Effector memory CD4-positive, alpha-beta T cell (primary cell): Measurements from ENCODE around the gene CIAO2A.

ENCODE experiments used
- DNase-seq, 3 donors: peaks; one replicate each; pipeline ENCODE4 v3.0.0-alpha.2; 2020
- H3K27ac ChIP-seq: 2 replicates; pipeline ENCODE4 v1.7.0; 2013; ENCODE audit warnings: mild to moderate bottlenecking, low read length, moderate library complexity; ENCODE audit not compliant: insufficient read depth, poor library complexity, severe bottlenecking
- H3K27me3 ChIP-seq: replicated peaks from 2 replicates; pipeline ENCODE4 v1.7.0; 2013; ENCODE audit warnings: mild to moderate bottlenecking, low read length; ENCODE audit not compliant: insufficient read depth, control insufficient read depth, poor library complexity, severe bottlenecking
- H3K36me3 ChIP-seq: 2 replicates; pipeline ENCODE4 v1.7.0; 2013; ENCODE audit warnings: mild to moderate bottlenecking, low read length, moderate library complexity; ENCODE audit not compliant: control insufficient read depth, insufficient read depth
- H3K4me1 ChIP-seq: 2 replicates; pipeline ENCODE4 v1.7.0; 2013; ENCODE audit warnings: low read length, mild to moderate bottlenecking; ENCODE audit not compliant: control insufficient read depth, insufficient read depth, poor library complexity, severe bottlenecking
- H3K4me3 ChIP-seq: 2 replicates; pipeline ENCODE4 v1.7.0; 2013; ENCODE audit warnings: low read length, low read depth, mild to moderate bottlenecking; ENCODE audit not compliant: insufficient read depth, poor library complexity, severe bottlenecking
- H3K9me3 ChIP-seq: 2 replicates; pipeline ENCODE4 v1.7.0; 2013; ENCODE audit warnings: mild to moderate bottlenecking, low read length, moderate library complexity; ENCODE audit not compliant: control insufficient read depth

CIAO2A gene

DNA sequence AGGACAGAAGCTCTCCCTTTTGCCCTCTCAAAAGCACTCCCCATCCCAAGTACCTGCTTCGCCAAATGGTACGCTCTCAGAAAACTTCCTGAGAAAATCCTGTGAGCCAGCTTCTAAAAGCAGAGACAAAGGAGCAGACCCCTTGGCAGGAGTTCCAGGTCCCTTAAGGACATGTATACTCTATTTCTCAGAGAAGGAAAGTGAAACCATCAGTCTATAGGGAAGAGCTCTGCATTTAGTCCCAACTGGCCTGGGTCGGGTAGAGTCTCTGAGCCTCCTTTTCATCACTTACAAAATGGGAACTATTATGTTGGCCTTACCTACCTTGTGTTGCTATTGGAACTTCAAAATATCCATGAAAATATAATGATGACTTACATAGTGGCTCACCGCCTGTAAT is 67.0 kb downstream of the CIAO2A start:
- no peaks in the 10 kb centered on the region for H3K27me3 ChIP-seq
- no peak overlapping the region for H3K27ac ChIP-seq
- no peaks in the 10 kb centered on the region for H3K9me3 ChIP-seq
- no peaks in the 10 kb centered on the region for H3K4me1 ChIP-seq
- no peak for DNase-seq
- no peaks in the 10 kb centered on the region for H3K36me3 ChIP-seq
- H3K4me3 ChIP-seq = no peak overlapping the region

DNA sequence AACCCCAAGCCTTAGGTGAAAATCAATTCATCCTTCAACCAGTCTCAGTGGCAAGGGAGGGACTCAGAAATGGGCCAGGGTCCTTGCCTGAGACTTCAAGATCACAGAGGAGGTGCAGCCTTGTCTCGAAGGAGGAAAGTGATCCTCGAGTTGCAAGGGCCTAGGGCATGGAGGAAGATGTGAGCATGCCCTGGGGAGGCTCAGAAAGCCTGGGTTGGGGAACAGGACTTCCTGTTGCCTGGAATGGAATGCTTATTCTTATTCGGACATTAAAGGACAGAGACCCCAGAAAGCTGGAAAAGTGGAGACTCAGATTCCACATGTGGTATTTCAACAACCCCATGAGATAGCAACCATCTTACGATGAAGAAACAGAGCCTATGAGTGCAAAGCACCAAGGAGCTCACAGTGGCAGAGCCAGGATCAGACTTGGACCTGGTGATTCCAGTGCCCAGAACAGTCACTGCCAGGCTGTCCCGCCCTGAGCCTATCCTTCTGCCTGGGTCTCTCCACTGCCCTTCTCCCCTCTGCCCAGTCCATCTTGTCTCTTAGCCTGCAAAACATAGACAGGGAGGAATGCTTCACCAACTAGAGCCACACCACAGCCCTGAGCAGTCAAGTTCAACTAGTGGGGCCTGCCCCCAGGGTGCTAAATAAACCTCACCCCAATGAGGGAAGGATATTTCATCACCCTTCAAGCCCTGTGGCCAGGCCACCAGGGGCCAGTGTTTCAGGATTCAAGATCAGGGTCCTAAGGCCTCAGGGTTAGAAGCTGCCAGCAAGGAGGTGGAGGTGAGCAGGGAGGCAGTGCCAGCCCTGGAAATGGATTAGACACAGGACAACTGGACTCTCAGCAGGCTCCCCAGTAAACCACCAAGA is 69.2 kb downstream of the CIAO2A start:
- no peaks in the 10 kb centered on the region for H3K4me1 ChIP-seq
- no peak overlapping the region for H3K4me3 ChIP-seq
- H3K27me3 ChIP-seq = no peaks in the 10 kb centered on the region
- no peak for DNase-seq
- H3K27ac ChIP-seq = no peak overlapping the region
- H3K9me3 ChIP-seq = no peaks in the 10 kb centered on the region
- H3K36me3 ChIP-seq = no peaks in the 10 kb centered on the region

DNA sequence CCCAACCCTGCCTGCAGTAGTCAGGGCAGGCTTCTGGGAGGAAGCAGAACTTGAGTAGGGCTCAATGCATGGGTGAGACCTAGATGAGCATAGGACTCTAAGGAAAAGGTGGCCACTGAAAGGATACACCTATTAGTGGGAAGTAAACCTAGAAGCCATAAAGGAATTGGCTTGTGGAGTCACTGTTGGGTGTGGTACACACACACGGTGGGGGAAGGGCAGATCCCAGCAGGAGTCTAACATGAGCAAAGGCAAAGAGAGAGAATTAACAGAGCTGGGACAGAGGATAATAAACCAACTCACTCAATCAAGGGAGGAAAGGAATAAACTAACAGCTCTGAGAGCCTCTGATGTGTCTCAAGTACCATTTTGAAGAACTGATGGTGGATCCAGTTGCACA is 70.4 kb downstream of the CIAO2A start:
- DNase-seq = no peak
- Histone ChIP-seq H3K9me3 (no peaks in the 10 kb centered on the region), H3K4me1 (no peaks in the 10 kb centered on the region), H3K27me3 (no peaks in the 10 kb centered on the region), H3K27ac (no peak overlapping the region), H3K36me3 (no peaks in the 10 kb centered on the region), H3K4me3 (no peak overlapping the region)

DNA sequence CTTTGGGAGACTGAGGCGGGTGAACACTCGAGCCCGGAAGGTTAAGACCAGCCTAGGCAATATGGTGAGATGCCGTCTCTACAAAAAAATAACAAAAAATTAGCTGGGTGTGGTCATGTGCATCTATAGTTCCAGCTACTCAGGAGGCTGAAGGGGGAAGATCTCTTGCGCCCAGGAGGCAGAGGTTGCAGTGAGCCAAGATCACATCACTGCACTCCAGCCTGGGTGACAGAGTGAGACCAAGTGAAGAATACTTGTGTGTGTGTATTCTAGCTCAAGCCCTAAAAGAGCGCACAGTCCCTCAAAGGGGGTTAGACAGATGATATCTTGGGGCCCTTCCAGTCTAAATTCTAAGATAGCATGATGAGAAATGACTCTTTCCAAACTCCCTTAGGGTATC is 71.1 kb downstream of the CIAO2A start:
- Histone ChIP-seq H3K27ac (no peak overlapping the region), H3K4me1 (no peaks in the 10 kb centered on the region), H3K4me3 (no peak overlapping the region), H3K9me3 (no peaks in the 10 kb centered on the region), H3K27me3 (no peaks in the 10 kb centered on the region), H3K36me3 (no peaks in the 10 kb centered on the region)
- no peak for DNase-seq
